Activated CD8-positive, alpha-beta memory T cell treated with anti-CD3 and anti-CD28 coated beads for 24 hours (primary cell): ENCODE measurements around the gene SMARCB1.

Experiments
- DNase-seq: peaks from one replicate; pipeline ENCODE4 v3.0.0-alpha.2; 2020

SMARCB1 gene

DNA sequence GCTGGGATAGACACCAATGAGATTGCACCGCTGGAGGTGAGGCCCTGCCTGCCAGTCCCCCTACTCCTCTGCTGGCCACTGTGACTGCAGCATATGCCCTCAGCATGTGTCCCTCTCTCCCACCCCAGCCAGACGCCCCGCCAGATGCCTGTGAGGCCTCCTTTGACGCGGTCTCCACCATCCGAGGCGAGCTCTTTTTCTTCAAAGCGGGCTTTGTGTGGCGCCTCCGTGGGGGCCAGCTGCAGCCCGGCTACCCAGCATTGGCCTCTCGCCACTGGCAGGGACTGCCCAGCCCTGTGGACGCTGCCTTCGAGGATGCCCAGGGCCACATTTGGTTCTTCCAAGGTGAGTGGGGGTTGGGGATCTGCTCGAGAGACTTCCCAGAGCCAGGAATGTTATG, 5.7 kb upstream of the SMARCB1 start:
- DNase-seq, result no peak

DNA sequence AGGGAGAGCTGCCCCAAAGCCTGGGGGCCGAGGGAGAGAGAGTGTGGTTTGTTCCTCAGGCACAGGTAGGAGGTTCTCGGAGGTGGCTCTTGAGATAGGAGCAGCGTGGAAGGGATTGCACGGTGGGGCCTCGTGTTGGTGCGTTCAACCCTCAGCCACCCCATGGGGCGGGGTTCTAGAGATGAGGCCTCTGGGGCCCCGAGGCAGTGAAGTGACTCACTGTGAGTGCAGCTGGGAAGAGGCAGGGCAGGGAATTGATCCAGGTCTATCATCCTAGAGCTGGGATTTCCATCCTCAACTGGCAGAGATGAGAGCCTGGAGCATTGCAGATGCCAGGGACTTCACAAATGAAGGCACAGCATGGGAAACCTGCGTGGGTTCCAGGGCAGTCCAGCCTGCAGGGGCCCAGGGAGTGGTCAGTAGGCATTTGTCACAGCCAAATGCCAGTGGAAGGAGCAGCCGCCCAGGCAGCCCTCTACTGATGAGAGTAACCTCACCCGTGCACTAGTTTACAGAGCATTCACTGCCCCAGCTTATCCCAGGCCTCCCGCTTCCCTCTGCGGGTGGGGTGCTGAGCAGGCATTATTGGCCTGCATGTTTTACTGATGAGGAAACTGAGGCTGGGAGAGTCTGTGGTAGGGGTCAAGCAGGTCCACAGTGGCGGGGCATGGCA, 5.1 kb upstream of the SMARCB1 start:
- DNase-seq, result no peak

DNA sequence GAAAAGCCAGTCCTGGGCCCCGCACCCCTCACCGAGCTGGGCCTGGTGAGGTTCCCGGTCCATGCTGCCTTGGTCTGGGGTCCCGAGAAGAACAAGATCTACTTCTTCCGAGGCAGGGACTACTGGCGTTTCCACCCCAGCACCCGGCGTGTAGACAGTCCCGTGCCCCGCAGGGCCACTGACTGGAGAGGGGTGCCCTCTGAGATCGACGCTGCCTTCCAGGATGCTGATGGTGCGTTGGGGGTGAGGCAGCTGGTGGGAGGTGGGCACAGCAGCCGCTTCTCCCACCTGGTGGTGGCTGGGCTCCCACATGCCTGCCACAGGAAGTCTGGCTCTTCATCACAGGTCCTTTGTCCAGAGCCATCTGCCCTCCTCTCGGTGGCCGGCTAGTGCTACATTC, 4.5 kb upstream of the SMARCB1 start:
- DNase-seq, result no peak

DNA sequence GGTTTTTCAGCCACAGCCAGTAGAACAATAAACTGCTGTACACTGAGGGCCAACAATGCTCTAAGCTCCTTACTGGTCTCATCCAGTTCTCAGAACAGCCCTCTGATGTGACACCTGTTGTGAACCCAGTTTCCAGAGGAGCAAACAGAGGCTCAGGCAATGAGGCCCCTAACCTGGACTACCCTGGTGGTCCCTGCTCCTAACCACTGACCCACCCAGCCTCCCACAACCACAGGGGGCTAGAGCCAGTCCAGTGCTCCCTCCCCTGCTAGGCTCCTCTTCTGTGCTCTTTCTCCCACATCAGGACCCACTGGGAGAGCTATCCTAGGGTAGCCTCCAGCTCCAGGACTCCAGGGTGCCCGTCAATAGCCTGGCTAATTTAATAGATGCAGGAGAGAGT, 4.1 kb upstream of the SMARCB1 start:
- no peak for DNase-seq

DNA sequence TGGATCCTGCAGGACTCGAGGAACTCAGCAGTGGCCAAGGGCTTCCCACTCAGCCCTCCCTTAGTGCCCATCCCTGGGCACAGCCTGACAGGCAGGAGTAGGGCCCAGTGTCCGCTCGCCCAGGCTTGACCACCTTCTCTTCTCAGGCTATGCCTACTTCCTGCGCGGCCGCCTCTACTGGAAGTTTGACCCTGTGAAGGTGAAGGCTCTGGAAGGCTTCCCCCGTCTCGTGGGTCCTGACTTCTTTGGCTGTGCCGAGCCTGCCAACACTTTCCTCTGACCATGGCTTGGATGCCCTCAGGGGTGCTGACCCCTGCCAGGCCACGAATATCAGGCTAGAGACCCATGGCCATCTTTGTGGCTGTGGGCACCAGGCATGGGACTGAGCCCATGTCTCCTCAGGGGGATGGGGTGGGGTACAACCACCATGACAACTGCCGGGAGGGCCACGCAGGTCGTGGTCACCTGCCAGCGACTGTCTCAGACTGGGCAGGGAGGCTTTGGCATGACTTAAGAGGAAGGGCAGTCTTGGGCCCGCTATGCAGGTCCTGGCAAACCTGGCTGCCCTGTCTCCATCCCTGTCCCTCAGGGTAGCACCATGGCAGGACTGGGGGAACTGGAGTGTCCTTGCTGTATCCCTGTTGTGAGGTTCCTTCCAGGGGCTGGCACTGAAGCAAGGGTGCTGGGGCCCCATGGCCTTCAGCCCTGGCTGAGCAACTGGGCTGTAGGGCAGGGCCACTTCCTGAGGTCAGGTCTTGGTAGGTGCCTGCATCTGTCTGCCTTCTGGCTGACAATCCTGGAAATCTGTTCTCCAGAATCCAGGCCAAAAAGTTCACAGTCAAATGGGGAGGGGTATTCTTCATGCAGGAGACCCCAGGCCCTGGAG, 3.3 kb upstream of the SMARCB1 start:
- DNase-seq, result no peak

DNA sequence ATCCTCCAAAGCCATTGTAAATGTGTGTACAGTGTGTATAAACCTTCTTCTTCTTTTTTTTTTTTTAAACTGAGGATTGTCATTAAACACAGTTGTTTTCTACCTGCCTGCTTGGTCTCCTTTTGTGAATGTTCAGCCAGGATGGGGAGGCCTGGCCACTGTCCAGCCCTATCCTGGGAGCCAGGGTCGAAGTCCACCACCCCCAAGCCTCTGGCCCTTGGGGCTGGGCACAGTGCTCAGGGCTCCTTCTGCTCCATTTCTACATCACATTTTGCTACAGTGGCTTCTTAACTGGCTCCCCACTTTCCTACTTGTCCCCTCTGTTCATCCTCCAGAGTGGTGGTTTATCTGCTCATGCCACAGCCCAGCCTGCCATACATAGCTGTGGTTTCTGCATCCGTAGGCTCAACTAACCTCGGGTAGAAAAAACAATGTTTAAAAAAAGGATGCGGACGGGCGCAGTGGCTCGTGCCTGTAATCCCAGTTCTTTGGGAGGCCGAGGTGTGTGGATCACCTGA, 2.5 kb upstream of the SMARCB1 start:
- DNase-seq, result no peak

DNA sequence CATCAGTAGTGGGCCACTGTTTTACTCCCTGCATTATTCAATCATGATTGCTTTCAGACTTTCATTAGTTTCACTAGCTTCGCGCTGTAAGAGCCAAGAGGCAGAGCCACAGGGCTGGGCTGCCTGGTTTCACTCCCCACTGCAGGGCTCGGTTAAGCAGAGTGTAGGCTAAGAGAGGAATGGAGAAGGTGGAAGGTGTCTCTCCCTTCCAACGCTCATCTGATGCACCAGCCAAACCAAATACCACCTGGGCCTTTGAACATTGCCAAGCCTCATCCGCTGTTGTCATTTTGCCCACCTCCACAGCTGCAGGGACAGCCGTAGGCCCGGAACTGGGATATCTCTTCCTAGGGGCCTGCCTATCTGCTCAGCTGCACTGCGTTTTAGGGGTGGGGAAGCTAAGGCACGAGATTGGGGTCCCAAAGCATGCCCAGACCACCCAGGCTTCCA, 480 bp upstream of the SMARCB1 start:
- no peak for DNase-seq

DNA sequence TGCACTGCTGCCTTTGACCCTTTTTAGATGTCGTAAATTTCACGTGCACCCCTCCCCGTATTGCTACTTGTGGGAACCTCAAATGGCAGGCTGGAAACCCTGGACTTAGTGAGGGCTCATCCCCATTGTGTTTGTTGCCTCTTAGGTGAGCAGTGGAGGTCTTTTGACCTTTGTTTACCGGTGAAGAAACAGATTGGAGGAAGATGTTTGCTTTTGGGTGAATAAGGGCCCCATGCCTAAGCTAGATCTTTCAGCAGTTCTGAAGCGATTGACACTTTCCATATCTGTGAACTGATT, 782 bp downstream of the SMARCB1 start:
- DNase-seq, result no peak

DNA sequence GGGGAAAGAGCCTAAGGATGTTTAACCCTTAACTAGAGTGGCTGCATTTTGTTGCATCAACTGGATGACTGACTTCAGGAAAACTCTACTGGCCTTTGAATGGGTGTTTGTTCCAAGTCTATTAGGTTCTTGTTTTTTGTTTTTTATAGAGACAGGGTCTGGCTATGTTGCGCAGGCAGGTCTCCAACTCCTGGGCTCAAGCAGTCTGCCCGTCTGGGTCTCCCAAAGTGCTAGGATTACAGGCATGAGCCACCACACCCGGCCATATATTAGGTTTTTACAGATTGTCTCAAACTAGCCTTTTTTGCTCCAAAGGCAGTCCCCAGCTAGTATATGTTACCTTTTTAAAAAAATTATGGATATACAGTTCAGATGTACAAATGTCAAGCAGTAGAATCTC, 1.1 kb downstream of the SMARCB1 start:
- DNase-seq, result no peak

DNA sequence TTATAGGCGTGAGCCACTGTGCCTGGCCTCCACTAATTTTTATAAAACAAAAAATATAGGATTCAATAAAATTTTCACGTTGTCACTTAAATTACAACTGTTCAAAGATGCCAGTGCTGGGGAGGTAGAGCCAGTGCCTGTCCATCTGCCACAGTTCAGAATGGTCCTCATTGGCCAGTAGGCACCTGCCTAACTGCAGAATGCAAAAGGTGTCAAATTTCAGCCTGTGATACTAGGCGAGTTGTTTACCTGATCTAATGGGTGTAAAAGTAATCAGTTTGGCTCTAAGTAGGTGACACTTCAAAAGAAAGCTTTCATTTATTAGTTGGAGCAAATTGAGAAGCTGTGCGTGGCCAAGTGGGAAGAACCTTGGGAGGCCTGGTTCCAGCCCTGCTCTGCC, 2.4 kb downstream of the SMARCB1 start:
- DNase-seq, result no peak

DNA sequence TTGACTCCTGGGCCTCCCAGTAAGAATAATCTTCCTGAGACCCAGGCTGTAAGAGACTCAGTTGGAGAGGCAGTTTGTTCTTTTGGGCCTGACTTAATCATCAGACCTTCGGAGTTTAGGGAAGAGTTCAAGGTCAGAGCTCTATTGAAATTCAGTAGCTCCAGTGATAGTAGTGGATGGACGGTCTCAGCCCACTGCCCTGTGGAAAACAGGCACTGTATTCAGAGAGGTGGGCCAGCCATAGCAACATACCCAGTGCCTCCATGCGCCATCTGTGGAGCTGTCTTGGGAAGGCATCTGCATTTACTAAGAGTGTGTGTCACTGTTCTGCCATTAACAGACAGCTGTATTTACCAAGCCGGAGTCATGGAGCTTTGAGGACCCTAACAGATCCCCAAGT, 2.9 kb downstream of the SMARCB1 start:
- no peak for DNase-seq

DNA sequence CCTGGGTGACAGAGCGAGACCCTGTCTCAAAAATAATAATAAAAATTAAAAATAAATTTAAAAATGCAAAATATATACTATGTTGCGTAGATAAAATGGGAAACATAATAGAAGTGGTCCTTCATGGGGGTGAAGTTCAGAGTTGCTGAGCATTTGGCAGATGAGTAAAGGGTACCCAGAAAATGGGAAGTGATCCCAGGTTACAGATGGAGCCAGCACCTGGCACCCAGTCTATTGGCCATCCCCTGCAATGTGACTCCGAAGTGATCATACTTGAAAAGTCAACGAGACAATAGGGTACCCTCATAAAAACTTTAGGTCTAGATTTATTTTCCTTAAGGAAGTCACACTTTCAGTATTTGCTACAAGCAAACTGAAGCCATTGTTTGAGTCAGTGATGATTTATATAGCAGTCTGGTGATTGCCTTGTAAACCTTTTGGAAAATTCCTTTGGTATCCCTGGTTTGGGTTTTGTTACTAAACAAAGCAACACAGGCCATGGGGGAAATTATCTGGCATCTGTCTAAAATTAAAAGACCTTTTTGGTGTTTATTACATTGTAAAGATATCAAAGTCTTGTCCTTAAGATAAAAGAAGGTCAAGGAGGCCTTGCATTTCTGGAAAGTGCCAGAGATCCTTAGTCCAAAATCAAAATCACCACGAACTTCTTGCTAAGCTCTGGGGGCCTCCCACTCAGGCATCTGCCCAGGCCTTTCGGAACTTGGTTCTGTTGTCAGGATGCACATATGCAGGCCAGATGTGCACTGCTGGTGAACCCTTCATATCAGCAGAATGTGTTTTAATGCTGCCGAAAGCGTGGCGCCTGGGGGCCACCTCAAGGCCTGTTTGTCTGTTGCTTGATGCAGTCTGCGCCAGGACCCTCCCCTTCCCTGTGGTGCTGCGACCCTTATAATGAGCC, 4.3 kb downstream of the SMARCB1 start:
- DNase-seq, result no peak

DNA sequence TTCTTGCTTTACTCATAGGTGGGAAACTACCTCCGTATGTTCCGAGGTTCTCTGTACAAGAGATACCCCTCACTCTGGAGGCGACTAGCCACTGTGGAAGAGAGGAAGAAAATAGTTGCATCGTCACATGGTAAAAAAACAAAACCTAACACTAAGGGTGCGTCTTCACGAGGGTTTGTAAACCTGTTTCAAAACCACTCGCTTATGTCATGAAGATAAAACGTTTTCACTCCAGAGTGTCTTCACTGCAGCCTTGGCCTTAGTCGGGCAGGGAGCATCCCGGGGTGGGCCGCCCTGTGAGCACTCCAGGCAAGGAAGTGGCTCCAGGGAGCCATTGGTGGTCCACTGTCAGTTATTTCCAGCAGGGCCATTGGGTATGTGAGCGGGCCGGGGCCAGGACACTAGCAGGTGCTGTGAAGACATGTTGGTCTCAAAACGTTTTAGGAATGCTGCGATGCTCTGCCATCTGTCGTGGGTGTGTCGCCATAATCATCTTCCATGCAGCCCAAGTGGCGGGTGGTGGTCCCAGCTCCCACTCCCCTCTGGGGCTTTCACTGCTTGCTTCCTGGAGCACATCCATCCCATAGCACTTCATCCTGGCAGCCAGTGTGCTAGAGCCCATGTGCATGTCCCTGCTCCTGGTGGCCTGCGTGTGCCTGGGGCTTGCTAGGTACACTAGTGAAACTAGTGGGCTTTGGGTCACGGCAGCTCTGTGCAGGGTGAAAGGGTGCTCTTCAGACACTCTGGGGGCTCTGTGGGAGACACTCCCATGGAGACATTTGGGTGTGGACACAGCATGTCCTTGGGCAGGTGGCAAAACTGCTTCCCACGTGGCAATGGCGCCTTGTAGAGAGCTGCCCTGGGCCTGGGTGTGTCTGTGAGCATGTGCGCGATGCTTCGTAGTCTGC, 5.2 kb downstream of the SMARCB1 start:
- no peak for DNase-seq

DNA sequence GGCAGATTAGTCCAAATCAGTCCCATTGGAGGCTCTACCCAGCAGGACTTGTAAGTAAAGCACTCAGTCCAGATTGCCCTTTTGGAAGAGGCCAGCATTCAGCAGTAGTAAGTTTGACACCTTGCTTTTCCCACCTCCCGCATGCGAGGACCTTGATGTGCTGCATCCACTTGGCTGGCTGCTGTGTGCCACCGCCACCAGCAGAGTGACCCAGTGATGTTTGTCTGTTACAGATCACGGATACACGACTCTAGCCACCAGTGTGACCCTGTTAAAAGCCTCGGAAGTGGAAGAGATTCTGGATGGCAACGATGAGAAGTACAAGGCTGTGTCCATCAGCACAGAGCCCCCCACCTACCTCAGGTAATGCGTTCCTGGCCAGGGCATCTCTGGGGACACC, 6.6 kb downstream of the SMARCB1 start:
- DNase-seq, result no peak

DNA sequence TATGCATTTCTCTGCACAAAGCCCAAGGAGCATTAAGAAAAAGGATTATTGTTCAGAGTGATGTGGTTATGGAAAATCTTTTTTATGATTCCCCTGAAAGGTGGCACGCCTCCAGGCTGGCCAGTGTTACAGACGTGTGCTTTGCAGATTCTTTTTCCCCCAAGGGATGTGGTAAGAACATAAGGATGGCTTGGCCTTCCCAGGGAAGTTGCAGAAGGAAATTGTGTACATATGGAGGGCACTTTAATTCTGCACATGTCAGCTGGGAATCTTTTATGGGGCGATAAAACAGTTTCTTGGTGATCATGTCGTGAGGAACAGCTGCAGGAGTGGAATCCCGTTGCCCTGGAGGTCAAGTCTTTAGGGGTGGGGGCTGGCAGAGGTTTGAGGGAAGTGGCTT, 9.7 kb downstream of the SMARCB1 start:
- no peak for DNase-seq

DNA sequence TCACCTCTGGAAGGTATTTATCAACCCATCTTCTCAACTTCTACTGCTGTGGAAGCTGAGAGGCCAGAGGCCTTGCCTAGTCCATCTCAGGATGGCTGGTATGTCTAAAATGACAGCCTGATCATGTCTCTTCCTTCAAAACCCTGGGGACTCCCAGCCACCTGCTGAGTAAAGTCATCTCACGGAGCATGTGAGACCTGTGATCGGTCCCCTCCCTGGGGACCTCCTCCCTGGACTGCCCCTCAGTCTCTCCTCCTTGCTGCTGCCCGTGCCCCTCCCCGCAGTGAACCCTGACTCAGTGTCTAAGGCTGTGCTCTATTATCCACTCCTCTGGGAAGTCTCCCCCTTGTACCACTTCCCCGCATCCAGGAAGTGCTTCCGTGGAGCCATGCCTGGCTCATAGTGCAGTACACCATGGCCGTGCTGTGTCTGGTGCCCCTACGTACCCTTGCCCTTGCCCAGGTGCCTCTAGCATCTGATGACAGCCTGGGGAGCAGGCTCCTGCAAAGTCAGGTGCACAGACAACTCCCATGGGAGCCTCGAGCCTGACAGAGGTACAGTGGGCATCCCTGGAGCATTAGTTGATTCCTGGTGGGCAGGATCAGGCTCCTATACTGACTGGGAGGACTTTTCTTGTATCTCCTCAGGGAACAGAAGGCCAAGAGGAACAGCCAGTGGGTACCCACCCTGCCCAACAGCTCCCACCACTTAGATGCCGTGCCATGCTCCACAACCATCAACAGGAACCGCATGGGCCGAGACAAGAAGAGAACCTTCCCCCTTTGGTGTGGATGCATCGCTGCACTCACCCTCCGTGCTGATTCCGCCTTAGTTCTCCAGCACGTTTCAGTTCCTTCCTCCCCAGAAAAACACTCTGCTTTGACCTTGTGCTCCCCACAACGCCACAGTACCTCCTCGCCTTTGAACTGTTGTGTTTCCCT, 13.8 kb downstream of the SMARCB1 start:
- no peak for DNase-seq

DNA sequence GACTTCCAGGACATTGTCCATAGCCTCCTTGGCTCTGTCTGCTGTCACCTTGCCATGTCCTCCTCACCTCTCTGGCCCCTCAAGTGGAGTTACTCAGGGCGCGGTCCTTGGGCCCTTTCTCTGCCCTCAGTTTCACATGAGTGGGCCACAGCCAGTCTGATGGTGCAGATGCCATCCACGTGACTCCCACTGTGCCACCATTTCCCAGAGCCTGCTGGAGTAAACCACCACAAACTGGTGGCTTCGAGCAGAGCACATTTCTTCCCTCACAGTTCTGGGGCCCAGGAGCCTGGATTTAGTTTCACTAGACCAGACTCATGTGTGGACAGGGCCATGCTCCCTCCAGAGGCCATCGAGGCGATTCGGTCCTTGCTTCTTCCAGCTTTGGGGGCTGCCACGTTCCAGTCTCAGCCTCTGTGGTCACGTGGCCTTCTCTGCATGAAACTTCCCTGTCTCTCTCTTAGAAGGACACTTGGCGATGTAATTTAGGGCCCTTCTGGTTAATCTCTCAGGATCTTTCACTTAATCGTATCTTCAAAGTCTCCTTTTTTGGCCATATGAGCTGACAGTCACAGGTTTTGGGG, 14.6 kb downstream of the SMARCB1 start:
- DNase-seq, result no peak

DNA sequence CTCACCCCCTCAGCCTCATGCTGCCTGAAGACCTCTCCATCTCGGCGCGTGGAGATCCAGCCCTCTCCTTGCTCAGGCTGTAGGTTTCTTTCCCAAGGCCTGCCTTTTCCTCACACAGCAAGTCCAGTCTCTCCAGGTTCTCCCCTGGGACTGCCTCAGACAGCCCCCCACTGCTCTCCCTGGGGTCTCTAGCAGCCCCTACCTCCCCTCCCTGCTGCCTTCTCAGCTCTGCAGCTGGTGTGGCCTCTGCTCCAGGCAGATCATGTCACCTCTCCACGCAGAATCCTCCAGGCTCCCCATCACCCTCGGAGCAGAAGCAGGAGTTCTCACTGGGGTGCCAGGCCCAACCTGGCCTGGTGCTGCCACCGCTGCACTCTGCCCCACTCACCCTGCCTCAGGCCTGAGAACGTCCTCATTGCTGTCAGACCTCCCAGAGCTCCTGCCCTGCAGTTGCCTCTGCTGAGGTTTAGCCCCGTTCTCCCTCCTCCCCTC, 15.2 kb downstream of the SMARCB1 start:
- no peak for DNase-seq

DNA sequence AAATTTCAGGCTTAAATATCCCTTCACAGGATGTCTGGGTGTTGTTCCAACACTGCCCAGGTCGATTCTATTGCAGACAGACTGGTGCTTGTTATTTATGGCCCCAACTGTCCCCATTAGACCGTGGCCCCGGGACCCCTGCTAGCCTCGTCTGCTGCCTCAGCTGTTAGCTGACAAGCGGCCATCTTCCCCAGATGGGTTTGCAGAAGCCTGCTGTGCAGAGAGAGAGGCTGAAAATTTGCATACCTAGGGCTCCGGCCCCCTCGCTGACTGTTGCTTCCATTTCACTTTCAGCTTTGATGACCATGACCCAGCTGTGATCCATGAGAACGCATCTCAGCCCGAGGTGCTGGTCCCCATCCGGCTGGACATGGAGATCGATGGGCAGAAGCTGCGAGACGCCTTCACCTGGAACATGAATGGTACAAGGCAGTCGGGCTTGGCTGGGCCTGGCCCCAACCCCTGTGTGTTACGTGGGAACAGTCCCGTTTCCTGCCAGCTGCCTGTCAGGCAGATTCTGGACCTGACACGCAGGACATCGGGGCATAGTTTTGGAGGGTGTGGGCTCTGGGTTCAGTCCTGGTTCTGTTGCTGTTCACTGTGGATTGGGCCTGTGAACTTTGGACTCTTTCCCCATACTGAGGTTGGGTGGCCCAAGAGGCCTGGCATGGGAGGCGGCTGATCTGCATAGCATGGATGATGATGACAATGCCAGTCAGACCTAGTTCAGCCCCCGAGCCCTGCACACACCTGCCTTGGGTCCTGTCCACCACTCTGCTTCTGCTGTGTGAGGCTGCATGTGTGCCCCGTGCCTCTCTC, 16.4 kb downstream of the SMARCB1 start:
- no peak for DNase-seq
